A172 (cell line): Measurements from ENCODE around the gene KLRF1. TPM values are rescaled to one million over a fixed set of nuclear protein-coding genes. Genes with fewer than 3 reads are reported as not detected.
"Not testable (repeated sequence)": the region's sequence is repeated elsewhere in the genome, so short reads cannot be mapped to it uniquely, and the experiment has no call there.

Source experiments
- DNase-seq: peaks from one replicate; pipeline ENCODE4 v3.0.0-alpha.2; 2015; ENCODE audit warnings: low spot score
- total RNA-seq: library from RNA; depleted of rRNA; stranded (reverse); fragments of >200 nt; shearing (Covaris generic); gene quantifications from 2 replicates; pipeline ENCODE4 v1.2.3, GENCODE V29; 2014; rRNA removed

KLRF1 gene
- total RNA-seq, 1 experiment from 2014 or later, result not detected

- peak; percentile 66 for DNase-seq
Observed at GRCh38 chr12:9869307-9870161, 42.3 kb downstream of the KLRF1 start, which contains the start of gene CLEC2B. Gene CLEC2B, minus strand, starts transcription at chr12:9869354.

DNA sequence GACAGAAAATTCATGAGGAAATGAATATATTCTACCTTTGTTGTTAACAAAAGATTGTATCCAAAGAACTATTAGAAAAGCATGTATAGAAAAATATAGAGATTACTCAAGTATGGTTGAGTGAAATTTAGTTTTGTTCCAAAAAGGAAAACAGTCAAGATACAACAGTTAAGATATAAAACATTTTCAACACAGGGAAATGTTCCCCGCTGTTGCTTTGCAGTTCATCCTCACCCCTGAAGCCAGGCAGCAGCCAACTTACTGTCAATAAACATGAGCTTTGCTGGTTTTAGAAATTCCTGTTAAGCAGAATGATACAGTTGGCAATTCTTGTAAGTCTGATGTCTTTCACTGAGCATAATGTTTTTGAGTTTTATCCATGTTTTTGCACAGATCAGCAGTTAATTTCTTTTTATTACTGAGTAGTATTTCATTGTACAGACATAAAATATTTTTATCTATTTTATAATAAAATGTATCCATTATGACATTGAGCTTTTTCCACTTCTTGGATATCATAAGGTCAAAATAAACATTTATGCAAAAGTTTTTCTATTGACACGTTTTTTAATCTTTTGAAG, 43.1 kb downstream of the KLRF1 start:
- peak; percentile 37 for DNase-seq

- DNase-seq, result no peak
Observed at GRCh38 chr12:9872162-9872561, 44.9 kb downstream of the KLRF1 start.

- DNase-seq, result no peak
Observed at GRCh38 chr12:9872742-9873141, 45.5 kb downstream of the KLRF1 start.

DNA sequence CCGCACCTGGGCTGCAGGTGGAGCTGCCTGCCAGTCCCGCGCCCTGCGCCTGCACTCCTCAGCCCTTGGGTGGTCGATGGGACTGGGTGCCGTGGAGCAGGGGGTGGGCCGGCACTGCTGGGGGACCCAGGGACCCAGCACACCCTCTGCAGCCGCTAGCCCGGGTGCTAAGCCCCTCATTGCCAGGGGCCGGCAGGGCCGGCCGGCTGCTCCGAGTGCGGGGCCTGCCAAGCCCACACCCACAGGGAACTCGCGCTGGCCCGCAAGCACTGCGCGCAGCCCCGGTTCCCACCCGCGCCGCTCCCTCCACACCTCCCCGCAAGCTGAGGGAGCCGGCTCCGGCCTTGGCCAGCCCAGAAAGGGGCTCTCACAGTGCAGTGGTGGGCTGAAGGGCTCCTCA, 48.8 kb downstream of the KLRF1 start:
- DNase-seq, result not testable (repeated sequence)

DNA sequence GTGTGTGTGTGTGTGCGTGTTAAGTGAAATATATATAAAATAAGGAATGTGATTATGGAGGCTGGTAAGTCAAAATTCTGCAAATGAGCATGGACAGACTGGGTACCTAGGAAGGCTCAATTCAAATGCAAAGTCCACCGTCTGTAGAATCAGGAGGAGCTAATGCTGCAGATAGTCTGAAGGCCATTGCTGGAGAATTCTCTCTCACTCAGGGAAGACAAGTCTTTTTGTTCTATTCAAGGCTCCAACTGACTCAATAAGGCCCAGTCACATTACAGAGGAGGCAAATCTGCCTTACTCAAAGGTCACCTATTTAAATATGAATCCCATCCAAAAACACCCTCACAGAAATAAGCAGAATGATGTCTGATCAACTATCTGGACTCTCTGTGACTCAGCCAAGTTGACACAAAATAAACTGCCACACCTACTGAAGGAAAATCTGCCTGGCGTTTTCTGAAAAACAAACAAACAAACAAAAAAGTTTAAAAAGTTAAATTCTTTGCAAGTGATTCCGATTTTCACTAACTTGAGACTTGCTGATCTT, 53.3 kb downstream of the KLRF1 start:
- DNase-seq, result no peak

- no peak for DNase-seq
Observed at GRCh38 chr12:9881246-9881645, 54.0 kb downstream of the KLRF1 start, which contains the start of gene KLRF2. Gene KLRF2, plus strand, starts transcription at chr12:9881489. Its CDS starts 107 bp downstream, at chr12:9881596.

DNA sequence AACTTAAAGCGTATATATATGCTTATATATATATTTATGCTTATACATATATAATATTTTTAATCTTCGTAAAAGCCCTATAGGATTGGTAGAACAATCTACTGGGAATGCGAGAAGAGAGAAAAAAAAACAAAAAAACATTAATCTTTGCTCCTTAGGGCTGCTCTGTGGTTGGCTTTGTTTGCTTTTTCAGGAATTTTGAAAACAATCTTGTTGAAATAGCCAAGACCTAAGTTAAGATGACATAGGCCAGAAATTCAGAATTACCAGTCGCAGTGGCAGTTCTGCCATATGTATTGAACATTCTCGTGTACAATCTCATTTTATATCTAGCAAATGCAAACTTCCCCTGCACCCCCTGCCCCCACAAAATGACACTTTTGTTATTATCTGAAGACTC, 54.7 kb downstream of the KLRF1 start:
- DNase-seq, result no peak

- DNase-seq, result no peak
Observed at GRCh38 chr12:9883175-9883574, 55.9 kb downstream of the KLRF1 start.

GRCh38 chr12:9888665-9889273, 61.5 kb downstream of the KLRF1 start:
- DNase-seq, result no peak

Other genes starting within 250 kb of the KLRF1 start
- gene KLRB1, start 219.6 kb upstream of the KLRF1 start, total RNA-seq, result not detected in 2 replicates
- gene CLEC2D, start 157.8 kb upstream of the KLRF1 start, total RNA-seq, result 0.62 and 0.69 TPM in 2 replicates
- not detected in 2 replicates for gene CLECL1, start 94.4 kb upstream of the KLRF1 start, total RNA-seq
- gene CD69, start 66.6 kb upstream of the KLRF1 start, total RNA-seq, result not detected in 2 replicates
- 19.7 and 22.7 TPM in 2 replicates for gene CLEC2B, start 41.9 kb downstream of the KLRF1 start, total RNA-seq
- not detected in 2 replicates for gene KLRF2, start 54.0 kb downstream of the KLRF1 start, total RNA-seq
- gene CLEC2A, start 104.9 kb downstream of the KLRF1 start, total RNA-seq, result not detected in 2 replicates
- gene CLEC12A, start 143.9 kb downstream of the KLRF1 start, total RNA-seq, result 0.07 TPM in 1 of 2 replicates, not detected in the other
- gene CLEC1B, start 171.6 kb downstream of the KLRF1 start, total RNA-seq, result not detected in 2 replicates
- gene CLEC12B, start 183.1 kb downstream of the KLRF1 start, total RNA-seq, result 0.05 TPM in 1 of 2 replicates, not detected in the other
- gene CLEC9A, start 203.2 kb downstream of the KLRF1 start, total RNA-seq, result not detected in 2 replicates